H1 (cell line): ENCODE results near the gene SH2B2. TPM values are rescaled to one million over a fixed set of nuclear protein-coding genes. Genes with fewer than 3 reads are reported as not detected.

ENCODE experiments used
- CTCF ChIA-PET: fragments of 300-600 bp; sonication (Branson Sonifier 250); formaldehyde crosslinking; loops from one replicate; lab custom pipeline; 2021; ENCODE audit not compliant: partially characterized antibody; lab: Charles Lee
- POLR2A ChIA-PET: fragments of 300-600 bp; sonication (Branson Sonifier 250); formaldehyde crosslinking; loops from one replicate; lab custom pipeline; 2021; ENCODE audit warnings: inconsistent platforms; ENCODE audit not compliant: partially characterized antibody; lab: Charles Lee
- DNase-seq, 2 experiments: peaks; one replicate each; pipeline versions ENCODE4 v3.0.0 to v3.0.0-alpha.2; 2010 to 2022; ENCODE audit warnings: low spot score in 2 of 2, low read depth in 1 of 2, mixed read lengths in 1 of 2
- FAIRE-seq: peaks from 2 replicates; lab custom pipeline; 2011; peaks lifted over from hg19 to GRCh38; lab: Jason Lieb, UNC
- H2AFZ ChIP-seq: 2 replicates; pipeline ENCODE4 v1.8.1; 2012; ENCODE audit warnings: low read length, inconsistent platforms
- H2AK5ac ChIP-seq: 2 replicates; pipeline ENCODE4 v1.6.1; 2013; ENCODE audit warnings: low read depth, low read length
- H2BK120ac ChIP-seq: replicated peaks from 2 replicates; pipeline ENCODE3; 2013; ENCODE audit warnings: low read depth, low read length, inconsistent platforms
- H2BK12ac ChIP-seq: 2 replicates; pipeline ENCODE4 v1.6.1; 2013; ENCODE audit warnings: low read depth, low read length
- H2BK15ac ChIP-seq: 2 replicates; pipeline ENCODE4 v1.6.1; 2013; ENCODE audit warnings: low read length
- H2BK20ac ChIP-seq: 2 replicates; pipeline ENCODE4 v1.6.1; 2013; ENCODE audit warnings: low read length
- H2BK5ac ChIP-seq: 2 replicates; pipeline ENCODE4 v1.6.1; 2013; ENCODE audit warnings: low read depth, low read length
- H3K14ac ChIP-seq: 2 replicates; pipeline ENCODE4 v1.6.1; 2013; ENCODE audit warnings: inconsistent platforms; ENCODE audit not compliant: insufficient read length
- H3K18ac ChIP-seq: 2 replicates; pipeline ENCODE4 v1.6.1; 2013; ENCODE audit warnings: low read length; ENCODE audit errors: extremely low read depth
- H3K23ac ChIP-seq: 2 replicates; pipeline ENCODE4 v1.6.1; 2013; ENCODE audit warnings: inconsistent platforms; ENCODE audit not compliant: insufficient read length
- H3K23me2 ChIP-seq: 2 replicates; pipeline ENCODE4 v1.6.1; 2013; ENCODE audit warnings: low read depth, low read length
- H3K27ac ChIP-seq: 2 replicates; pipeline ENCODE4 v1.6.1; 2011; ENCODE audit warnings: low read depth, low read length, inconsistent platforms
- H3K27me3 ChIP-seq, 4 experiments: replicated peaks in 1 of 4; 1 replicate in 1 of 4; 2 replicates in 3 of 4; pipeline versions ENCODE4 v1.6.1 to v1.8.1; 2011 to 2013; ENCODE audit warnings: low read length in 3 of 4, mild to moderate bottlenecking in 3 of 4, inconsistent platforms in 2 of 4, mixed read lengths in 2 of 4, moderate library complexity in 1 of 4; ENCODE audit not compliant: control insufficient read depth in 3 of 4, insufficient read depth in 3 of 4; ENCODE audit errors: extremely low read depth in 1 of 4
- H3K36me3 ChIP-seq, 4 experiments: 2 replicates each; pipeline versions ENCODE4 v1.6.1 to v1.8.1; 2011 to 2013; ENCODE audit warnings: mild to moderate bottlenecking in 4 of 4, low read length in 3 of 4, moderate library complexity in 2 of 4, control low read depth in 1 of 4, inconsistent platforms in 1 of 4; ENCODE audit not compliant: insufficient read depth in 4 of 4, control insufficient read depth in 2 of 4
- H3K4ac ChIP-seq: replicated peaks from 2 replicates; pipeline ENCODE3; 2013; ENCODE audit warnings: low read length, low read depth, mixed read lengths, inconsistent platforms; ENCODE audit not compliant: insufficient read length
- H3K4me1 ChIP-seq, 4 experiments: replicated peaks in 1 of 4; 1 replicate in 1 of 4; 2 replicates in 3 of 4; pipeline versions ENCODE4 v1.6.1 to v1.8.1; 2011 to 2013; ENCODE audit warnings: low read length in 3 of 4, inconsistent platforms in 2 of 4, mixed read lengths in 1 of 4; ENCODE audit not compliant: insufficient read depth in 4 of 4, control insufficient read depth in 3 of 4
- H3K4me2 ChIP-seq, 2 experiments: 2 replicates each; pipeline versions ENCODE4 v1.6.1 to v1.8.1; 2011 to 2013; ENCODE audit warnings: low read depth in 2 of 2, low read length in 2 of 2, control low read depth in 1 of 2, inconsistent platforms in 1 of 2, mild to moderate bottlenecking in 1 of 2; ENCODE audit not compliant: insufficient read depth in 1 of 2
- H3K4me3 ChIP-seq, 4 experiments: fragments of 200-600, 300-600 bp in 1 of 4; sonication (generic), shearing (Covaris generic), sonication (Bioruptor Twin) in 1 of 4; 2 replicates each; pipeline versions ENCODE4 v1.5.1 to v1.8.1; 2011 to 2016; ENCODE audit warnings: low read length in 4 of 4, low read depth in 3 of 4, control low read depth in 2 of 4, inconsistent platforms in 2 of 4, mild to moderate bottlenecking in 2 of 4, mixed read lengths in 1 of 4, moderate library complexity in 1 of 4; ENCODE audit not compliant: insufficient read depth in 2 of 4; ENCODE audit errors: extremely low read depth in 1 of 4
- H3K56ac ChIP-seq: replicated peaks from 2 replicates; pipeline ENCODE3; 2013; ENCODE audit warnings: low read depth, mild to moderate bottlenecking, mixed read lengths, low read length, inconsistent platforms; ENCODE audit not compliant: insufficient read length
- H3K79me1 ChIP-seq: 2 replicates; pipeline ENCODE4 v1.6.1; 2013; ENCODE audit warnings: low read depth, low read length, control low read depth
- H3K79me2 ChIP-seq, 2 experiments: 2 replicates each; pipeline versions ENCODE4 v1.6.1 to v1.8.1; 2012 to 2013; ENCODE audit warnings: low read length in 2 of 2, mild to moderate bottlenecking in 2 of 2, inconsistent platforms in 1 of 2; ENCODE audit not compliant: insufficient read depth in 2 of 2, control insufficient read depth in 1 of 2
- H3K9ac ChIP-seq, 4 experiments: replicated peaks in 1 of 4; 1 replicate in 1 of 4; 2 replicates in 3 of 4; pipeline versions ENCODE4 v1.6.1 to v1.8.1; 2011 to 2013; ENCODE audit warnings: low read depth in 3 of 4, low read length in 3 of 4, control low read depth in 2 of 4, mild to moderate bottlenecking in 2 of 4, moderate library complexity in 2 of 4, inconsistent platforms in 1 of 4; ENCODE audit errors: extremely low read depth in 1 of 4
- H3K9me3 ChIP-seq, 2 experiments: 2 replicates each; pipeline versions ENCODE4 v1.6.1 to v1.8.1; 2012 to 2013; ENCODE audit warnings: mild to moderate bottlenecking in 2 of 2, moderate library complexity in 2 of 2, control low read depth in 1 of 2, inconsistent platforms in 1 of 2, low read depth in 1 of 2, low read length in 1 of 2, mixed read lengths in 1 of 2; ENCODE audit not compliant: insufficient read depth in 2 of 2
- H4K20me1 ChIP-seq, 2 experiments: replicated peaks in 1 of 2; 2 replicates each; pipeline versions ENCODE3 to v1.8.1; 2011 to 2013; ENCODE audit warnings: inconsistent platforms in 2 of 2, low read length in 2 of 2, mild to moderate bottlenecking in 1 of 2; ENCODE audit not compliant: insufficient read depth in 2 of 2, control insufficient read depth in 1 of 2
- H4K5ac ChIP-seq: 2 replicates; pipeline ENCODE4 v1.6.1; 2013; ENCODE audit warnings: low read length, low read depth, mixed read lengths, inconsistent platforms; ENCODE audit not compliant: insufficient read length
- H4K8ac ChIP-seq: 2 replicates; pipeline ENCODE4 v1.8.0; 2013; ENCODE audit warnings: mild to moderate bottlenecking, moderate library complexity, low read length, inconsistent platforms; ENCODE audit not compliant: insufficient read depth; ENCODE audit errors: extremely low read depth
- H4K91ac ChIP-seq: replicated peaks from 2 replicates; pipeline ENCODE3; 2013; ENCODE audit warnings: low read length, mixed read lengths, inconsistent platforms; ENCODE audit not compliant: insufficient read length
- CBX5 ChIP-seq: fragments of 300-800, 300-1000 bp; sonication (generic); IDR thresholded peaks from 2 replicates; pipeline ENCODE4 v1.7.1; 2016; ENCODE audit warnings: antibody characterized with exemption, low read length, low read depth
- CBX8 ChIP-seq: fragments of 300-800, 300-1000 bp; sonication (generic); IDR thresholded peaks from 2 replicates; pipeline ENCODE4 v1.7.1; 2016; ENCODE audit warnings: low read depth, low read length, borderline replicate concordance
- CTBP2 ChIP-seq: IDR thresholded peaks from 2 replicates; pipeline ENCODE4 v1.7.0; 2011; ENCODE audit warnings: borderline replicate concordance, mild to moderate bottlenecking, moderate library complexity, mixed read lengths, low read length; ENCODE audit not compliant: insufficient read depth, insufficient read length
- EGR1 ChIP-seq: IDR thresholded peaks from 2 replicates; pipeline ENCODE4 v1.6.1; 2011; ENCODE audit warnings: low read depth, low read length, borderline replicate concordance
- GABPA ChIP-seq: IDR thresholded peaks from 2 replicates; pipeline ENCODE4 v1.6.1; 2011; ENCODE audit warnings: mild to moderate bottlenecking, low read length, moderate library complexity, borderline replicate concordance; ENCODE audit not compliant: insufficient read depth
- JUN ChIP-seq: IDR thresholded peaks from 2 replicates; pipeline ENCODE4 v1.6.1; 2011; ENCODE audit warnings: low read depth, mild to moderate bottlenecking, improper control_type of control experiment, low read length
- JUND ChIP-seq: IDR thresholded peaks from 2 replicates; pipeline ENCODE4 v1.6.1; 2011; ENCODE audit warnings: mild to moderate bottlenecking, improper control_type of control experiment, low read length
- MAFK ChIP-seq: IDR thresholded peaks from 2 replicates; pipeline ENCODE4 v1.6.1; 2012; ENCODE audit warnings: low read depth, mild to moderate bottlenecking, improper control_type of control experiment, low read length
- POU5F1 ChIP-seq: IDR thresholded peaks from 2 replicates; pipeline ENCODE4 v1.6.1; 2011; ENCODE audit warnings: low read depth, mild to moderate bottlenecking, low read length, moderate library complexity
- RNF2 ChIP-seq: fragments of 200-900, 300-1000 bp; sonication (generic); IDR thresholded peaks from 2 replicates; pipeline ENCODE4 v1.7.1; 2016; ENCODE audit warnings: borderline replicate concordance, low read depth, mild to moderate bottlenecking, antibody characterized with exemption, low read length; ENCODE audit not compliant: poor library complexity, severe bottlenecking; ENCODE audit errors: missing control alignments
- SP4 ChIP-seq: IDR thresholded peaks from 2 replicates; pipeline ENCODE4 v1.6.1; 2012; ENCODE audit warnings: low read length, inconsistent platforms
- WGBS, 2 experiments: shearing (Covaris generic) in 1 of 2; methylation state at CpG; one replicate each; pipeline versions ENCODE4 v1.1.6 to v1.1.7; 2013 to 2015; ENCODE audit warnings: low lambda C conversion rate in 2 of 2, mixed read lengths in 2 of 2, inconsistent platforms in 1 of 2, low coverage in 1 of 2, missing lambda C conversion rate in 1 of 2; ENCODE audit not compliant: insufficient replicate concordance in 2 of 2, insufficient coverage in 1 of 2, insufficient read length in 1 of 2; ENCODE audit errors: extremely low coverage in 1 of 2, missing lambda C conversion rate in 1 of 2; 5-methylcytosine and 5-hydroxymethylcytosine counted together
- polyA plus RNA-seq, 7 experiments: library from polyadenylated mRNA; depleted of rRNA in 3 of 7; stranded (reverse) in 5 of 7; unstranded in 2 of 7; fragments of >200 nt in 5 of 7; fragments of 200-250 nt in 2 of 7; gene quantifications; 1 replicate in 5 of 7; 2 replicates in 1 of 7; 4 replicates in 1 of 7; pipeline versions ENCODE4 v1.2.1 to v1.2.3, GENCODE V29; 2011 to 2013; ENCODE audit warnings: missing spikeins in 2 of 7, mixed read lengths in 2 of 7
- total RNA-seq: library from RNA; stranded (reverse); fragmentation: NEBNext Ultra II Directional; extraction: Animal tissue kit (Norgen Biotek cat#: 25700); gene quantifications from 2 replicates; pipeline ENCODE4 v1.2.1, GENCODE V29; 2021
- TF ChIP-seq, protein P1 (sequence below): IDR thresholded peaks from 2 replicates; pipeline ENCODE4 v1.6.1; 2012; ENCODE audit warnings: inconsistent platforms

SH2B2 gene
- total and polyA plus RNA-seq, 2 of the 8 experiments (the other 6 are each of a cell fraction or from before 2014, with no cell fraction given) = 11.5 to 18.7 TPM

DNA sequence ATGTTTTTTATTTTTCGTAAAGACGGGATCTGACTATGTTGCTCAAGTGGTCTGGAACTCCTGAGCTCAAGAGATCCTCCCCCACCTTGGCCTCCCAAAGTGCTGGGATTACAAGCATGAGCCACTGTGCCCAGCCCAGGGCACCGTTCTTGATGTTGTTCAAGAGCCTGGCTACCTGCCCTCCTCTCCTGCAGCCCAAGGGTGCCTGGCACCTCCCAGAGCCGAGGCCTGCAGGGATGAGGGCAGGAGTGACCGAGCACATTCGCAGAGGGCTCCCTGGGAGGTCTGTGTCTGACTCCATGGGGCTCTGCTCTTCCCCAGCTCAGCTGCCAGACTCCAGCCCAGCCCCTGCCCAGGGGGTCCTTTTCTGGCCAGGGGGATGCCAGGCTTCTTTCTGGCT lies 15.4 kb downstream of the SH2B2 start:
- H3K36me3 ChIP-seq = no peaks in the 10 kb centered on the region; a peak in 1 of 8 replicates
- FAIRE-seq = no peak
- H3K4me3 ChIP-seq = no peak overlapping the region
- H4K91ac ChIP-seq = no peak overlapping the region
- H3K4ac ChIP-seq = no peak overlapping the region
- H3K27ac ChIP-seq = no peak overlapping the region
- no peak overlapping the region for H3K18ac ChIP-seq
- H3K56ac ChIP-seq = no peak overlapping the region
- H3K23ac ChIP-seq = no peak overlapping the region
- peaks cover 4 to 7% of the 10 kb centered on the region in 2 experiments for H4K20me1 ChIP-seq
- TF ChIP-seq RNF2 (no peak), CBX8 (no peak), JUN (no peak), CBX5 (no peak), SP4 (no peak), JUND (no peak), POU5F1 (no peak), GABPA (no peak), EGR1 (no peak), MAFK (no peak), CTBP2 (no peak)
- TF ChIP-seq, protein P1, sequence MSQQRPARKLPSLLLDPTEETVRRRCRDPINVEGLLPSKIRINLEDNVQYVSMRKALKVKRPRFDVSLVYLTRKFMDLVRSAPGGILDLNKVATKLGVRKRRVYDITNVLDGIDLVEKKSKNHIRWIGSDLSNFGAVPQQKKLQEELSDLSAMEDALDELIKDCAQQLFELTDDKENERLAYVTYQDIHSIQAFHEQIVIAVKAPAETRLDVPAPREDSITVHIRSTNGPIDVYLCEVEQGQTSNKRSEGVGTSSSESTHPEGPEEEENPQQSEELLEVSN = no peak
- no peak overlapping the region for H3K4me2 ChIP-seq
- POLR2A ChIA-PET = interaction anchor here (1.1 to 1.5 kb wide), 2 partner anchors 93 to 94 kb away, joined by 3 read pairs; partner anchors contain the start of gene PRKRIP1
- no peak overlapping the region for H3K9ac ChIP-seq
- H3K9me3 ChIP-seq = no peaks in the 10 kb centered on the region; a peak in 1 of 4 replicates
- no peak overlapping the region for H3K14ac ChIP-seq
- peaks cover 0 to 7% (median 3%) of the 10 kb centered on the region in 4 experiments; a peak in 4 of 7 replicates for H3K27me3 ChIP-seq
- H3K79me1 ChIP-seq = no peaks in the 10 kb centered on the region
- H2BK12ac ChIP-seq = no peak overlapping the region
- peak overlapping the region; percentile 75; the same call in 1 of the 2 replicates for H2AK5ac ChIP-seq
- no peak overlapping the region for H4K5ac ChIP-seq
- H4K8ac ChIP-seq = no peak overlapping the region
- no peaks in the 10 kb centered on the region for H3K79me2 ChIP-seq
- H2AFZ ChIP-seq = no peak overlapping the region
- H2BK15ac ChIP-seq = no peak overlapping the region
- 94% methylated on average over 5 of the region's 6 CpGs; no CpG with 5 or more reads in 1 of the 2 experiments for WGBS, 2 experiments
- no peak for DNase-seq
- CTCF ChIA-PET = interaction anchor here (0.7 to 12.9 kb wide), 16 partner anchors 8 to 111 kb away, joined by 3 to 134 read pairs (median 4); partner anchors contain the start of gene PRKRIP1
- H2BK5ac ChIP-seq = no peak overlapping the region
- no peak overlapping the region for H2BK20ac ChIP-seq
- peaks cover 2% of the 10 kb centered on the region; the same call in 1 of the 2 replicates for H3K23me2 ChIP-seq
- H2BK120ac ChIP-seq = no peak overlapping the region
- H3K4me1 ChIP-seq = peaks cover 0 to 12% (median 7%) of the 10 kb centered on the region in 4 experiments; a peak in 6 of 7 replicates
